ENCODE data around the gene LRMDA.

Gene LRMDA

GRCh38 chr10:75525067-75525466 is 93.6 kb downstream of the LRMDA start:
- Histone ChIP-seq H3K4me2 (ENCODE audit: low read length) (no peak overlapping the region), H3K27me3 (ENCODE audit: control insufficient read depth, insufficient read depth, low read length) (no peaks in the 10 kb centered on the region), H3K79me2 (no peaks in the 10 kb centered on the region), H3K4me1 (no peaks in the 10 kb centered on the region), H2AFZ (no peak overlapping the region), H3K27ac (no peak overlapping the region), H3K9me3 (ENCODE audit: control insufficient read depth, low read length) (no peaks in the 10 kb centered on the region), H3K4me3 (ENCODE audit: low read depth, low read length) (no peak overlapping the region), H3K36me3 (ENCODE audit: control insufficient read depth, insufficient read depth, low read length) (no peaks in the 10 kb centered on the region), H3K9ac (no peak overlapping the region)
- TF ChIP-seq, protein P1, sequence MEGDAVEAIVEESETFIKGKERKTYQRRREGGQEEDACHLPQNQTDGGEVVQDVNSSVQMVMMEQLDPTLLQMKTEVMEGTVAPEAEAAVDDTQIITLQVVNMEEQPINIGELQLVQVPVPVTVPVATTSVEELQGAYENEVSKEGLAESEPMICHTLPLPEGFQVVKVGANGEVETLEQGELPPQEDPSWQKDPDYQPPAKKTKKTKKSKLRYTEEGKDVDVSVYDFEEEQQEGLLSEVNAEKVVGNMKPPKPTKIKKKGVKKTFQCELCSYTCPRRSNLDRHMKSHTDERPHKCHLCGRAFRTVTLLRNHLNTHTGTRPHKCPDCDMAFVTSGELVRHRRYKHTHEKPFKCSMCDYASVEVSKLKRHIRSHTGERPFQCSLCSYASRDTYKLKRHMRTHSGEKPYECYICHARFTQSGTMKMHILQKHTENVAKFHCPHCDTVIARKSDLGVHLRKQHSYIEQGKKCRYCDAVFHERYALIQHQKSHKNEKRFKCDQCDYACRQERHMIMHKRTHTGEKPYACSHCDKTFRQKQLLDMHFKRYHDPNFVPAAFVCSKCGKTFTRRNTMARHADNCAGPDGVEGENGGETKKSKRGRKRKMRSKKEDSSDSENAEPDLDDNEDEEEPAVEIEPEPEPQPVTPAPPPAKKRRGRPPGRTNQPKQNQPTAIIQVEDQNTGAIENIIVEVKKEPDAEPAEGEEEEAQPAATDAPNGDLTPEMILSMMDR (IDR thresholded peaks at IDR 0.05), result no peak

DNA sequence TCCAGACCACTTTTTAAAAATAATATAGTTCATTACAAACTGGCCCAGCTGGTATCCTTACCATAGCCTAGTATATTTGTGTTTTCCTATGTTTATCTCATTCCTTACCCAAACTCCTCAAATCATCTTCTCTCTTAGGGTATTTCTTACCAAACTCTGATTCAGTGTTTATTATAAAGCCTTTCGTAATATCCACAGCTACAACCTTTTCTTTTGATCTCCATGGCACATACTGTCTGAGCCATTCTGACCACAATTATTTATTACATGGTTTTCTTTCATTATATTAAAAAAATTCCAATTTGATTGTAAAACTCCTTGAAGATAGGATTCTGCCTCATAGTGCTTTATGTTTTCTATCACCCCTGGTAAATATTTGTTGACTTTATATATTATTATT is 94.2 kb downstream of the LRMDA start:
- no peaks in the 10 kb centered on the region for H3K4me1 ChIP-seq
- H2AFZ ChIP-seq, result no peak overlapping the region
- H3K79me2 ChIP-seq, result no peaks in the 10 kb centered on the region
- no peak overlapping the region for H3K27ac ChIP-seq
- no peaks in the 10 kb centered on the region for H3K36me3 ChIP-seq (ENCODE audit: control insufficient read depth, insufficient read depth, low read length)
- no peak overlapping the region for H3K4me2 ChIP-seq (ENCODE audit: low read length)
- no peaks in the 10 kb centered on the region for H3K9me3 ChIP-seq (ENCODE audit: control insufficient read depth, low read length)
- H3K9ac ChIP-seq, result no peak overlapping the region
- TF ChIP-seq, protein P1 (IDR thresholded peaks at IDR 0.05), result no peak
- H3K4me3 ChIP-seq (ENCODE audit: low read depth, low read length), result no peak overlapping the region
- no peaks in the 10 kb centered on the region for H3K27me3 ChIP-seq (ENCODE audit: control insufficient read depth, insufficient read depth, low read length)

DNA sequence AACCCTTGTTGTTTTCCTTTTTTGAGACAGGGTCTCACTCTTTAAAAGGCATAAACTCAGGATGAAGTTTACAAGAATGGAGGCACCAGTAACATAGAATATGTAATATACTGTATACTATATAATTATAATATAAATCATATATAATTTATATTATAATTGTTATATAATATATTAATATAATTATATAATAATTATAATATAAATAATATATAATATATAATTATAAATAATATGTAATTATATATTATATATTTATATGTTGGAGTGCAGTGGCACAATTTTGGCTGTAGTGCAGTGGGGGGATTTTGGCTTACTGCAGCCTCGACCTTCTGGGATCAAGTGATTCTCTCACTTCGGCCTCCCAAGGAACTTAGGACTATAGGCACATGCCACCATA is 96.1 kb downstream of the LRMDA start:
- Histone ChIP-seq H3K27ac (no peak overlapping the region), H3K36me3 (ENCODE audit: control insufficient read depth, insufficient read depth, low read length) (no peaks in the 10 kb centered on the region), H3K79me2 (no peaks in the 10 kb centered on the region), H3K9me3 (ENCODE audit: control insufficient read depth, low read length) (no peaks in the 10 kb centered on the region), H2AFZ (no peak overlapping the region), H3K27me3 (ENCODE audit: control insufficient read depth, insufficient read depth, low read length) (no peaks in the 10 kb centered on the region), H3K4me3 (ENCODE audit: low read depth, low read length) (no peak overlapping the region), H3K4me1 (no peaks in the 10 kb centered on the region), H3K4me2 (ENCODE audit: low read length) (no peak overlapping the region), H3K9ac (no peak overlapping the region)
- TF ChIP-seq, protein P1 (IDR thresholded peaks at IDR 0.05), result no peak

DNA sequence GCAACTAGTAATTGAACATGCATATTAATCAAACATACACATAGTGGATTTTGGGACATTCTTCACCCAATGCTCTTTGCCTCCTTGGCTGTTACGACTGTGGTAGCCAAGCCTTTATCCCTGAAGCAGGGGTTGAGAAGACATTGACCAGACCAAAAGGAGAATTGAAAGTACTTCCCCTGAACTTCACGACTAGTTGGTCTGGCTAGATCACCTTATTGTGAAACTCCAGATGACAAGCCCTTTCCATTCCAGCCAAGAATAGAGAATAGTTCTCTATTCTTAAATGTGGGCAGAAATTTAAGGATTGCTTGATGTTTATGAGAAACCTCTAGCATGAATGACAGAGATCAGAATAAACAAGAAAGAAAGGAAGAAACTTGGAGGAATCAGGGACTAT is 97.0 kb downstream of the LRMDA start:
- no peak overlapping the region for H3K4me3 ChIP-seq (ENCODE audit: low read depth, low read length)
- H3K4me1 ChIP-seq, result no peaks in the 10 kb centered on the region
- no peak overlapping the region for H3K4me2 ChIP-seq (ENCODE audit: low read length)
- no peaks in the 10 kb centered on the region for H3K27me3 ChIP-seq (ENCODE audit: control insufficient read depth, insufficient read depth, low read length)
- no peaks in the 10 kb centered on the region for H3K36me3 ChIP-seq (ENCODE audit: control insufficient read depth, insufficient read depth, low read length)
- H3K27ac ChIP-seq, result no peak overlapping the region
- no peaks in the 10 kb centered on the region for H3K79me2 ChIP-seq
- H3K9me3 ChIP-seq (ENCODE audit: control insufficient read depth, low read length), result no peaks in the 10 kb centered on the region
- H3K9ac ChIP-seq, result no peak overlapping the region
- TF ChIP-seq, protein P1 (IDR thresholded peaks at IDR 0.05), result no peak
- no peak overlapping the region for H2AFZ ChIP-seq

- H3K4me1 ChIP-seq, result no peaks in the 10 kb centered on the region
- H2AFZ ChIP-seq, result no peak overlapping the region
- H3K4me3 ChIP-seq (ENCODE audit: low read depth, low read length), result no peak overlapping the region
- no peak overlapping the region for H3K27ac ChIP-seq
- H3K79me2 ChIP-seq, result no peaks in the 10 kb centered on the region
- H3K4me2 ChIP-seq (ENCODE audit: low read length), result no peak overlapping the region
- H3K36me3 ChIP-seq (ENCODE audit: control insufficient read depth, insufficient read depth, low read length), result no peaks in the 10 kb centered on the region
- no peak overlapping the region for H3K9ac ChIP-seq
- TF ChIP-seq, protein P1 (IDR thresholded peaks at IDR 0.05), result no peak
- H3K27me3 ChIP-seq (ENCODE audit: control insufficient read depth, insufficient read depth, low read length), result no peaks in the 10 kb centered on the region
- no peaks in the 10 kb centered on the region for H3K9me3 ChIP-seq (ENCODE audit: control insufficient read depth, low read length)
Observed at GRCh38 chr10:75530299-75530698, 98.9 kb downstream of the LRMDA start.

Measured in parathyroid adenoma (tissue), 2 donors.